HepG2 (cell line): ENCODE results near the gene LAMC1. TPM values are rescaled to one million over a fixed set of nuclear protein-coding genes. Genes with fewer than 3 reads are reported as not detected.
A peak's percentile ranks its signal among the peaks of the same experiment; 100 is the strongest.

Experiments used
- ATAC-seq: fragments of 200-7000 bp; cut with Tn5 transposase; 3 replicates; pipeline ENCODE4 v1.9.1; 2020; ENCODE audit warnings: mild to moderate bottlenecking, moderate library complexity
- BruUV-seq: library from RNA; stranded (reverse); fragments of 400-500 nt; replicated peaks from 2 replicates; lab custom pipeline; 2021; lab: Mats Ljungman, UMichigan
- CTCF ChIA-PET: fragments of 300-600 bp; formaldehyde crosslinking; extraction: SDS; loops from one replicate; lab custom pipeline; 2021; ENCODE audit warnings: low total read pairs, inconsistent platforms, low intra/inter-chr PET ratio; lab: Yijun Ruan, JAX
- POLR2A ChIA-PET: fragments of 350-600 bp; sonication (Branson Sonifier 250); formaldehyde crosslinking; loops from one replicate; lab custom pipeline; 2020; ENCODE audit warnings: antibody characterized with exemption, inconsistent platforms; lab: Yijun Ruan, JAX
- DNase-seq: peaks from one replicate; pipeline ENCODE4 v3.0.0-alpha.2; 2015; ENCODE audit warnings: low spot score
- FAIRE-seq: peaks from 3 replicates; lab custom pipeline; 2011; peaks lifted over from hg19 to GRCh38; lab: Jason Lieb, UNC
- H2AFZ ChIP-seq: one replicate; pipeline ENCODE4 v1.6.1; 2011; ENCODE audit warnings: low read length, inconsistent platforms
- H3K27ac ChIP-seq: fragments of 300-600 bp; 3 replicates; pipeline ENCODE4 v1.8.0; 2011; ENCODE audit warnings: mixed run types, mild to moderate bottlenecking, mixed read lengths, low read length, inconsistent platforms; ENCODE audit not compliant: insufficient read depth; ENCODE audit errors: extremely low read length
- H3K27me3 ChIP-seq, 2 experiments: fragments of 200-600 bp in 1 of 2; 2 replicates in 1 of 2; 3 replicates in 1 of 2; pipeline versions ENCODE4 v1.6.0 to v1.8.0; 2011; ENCODE audit warnings: low read length in 2 of 2, mild to moderate bottlenecking in 2 of 2, moderate library complexity in 2 of 2, inconsistent platforms in 1 of 2; ENCODE audit not compliant: insufficient read depth in 2 of 2, control insufficient read depth in 1 of 2
- H3K36me3 ChIP-seq, 2 experiments: fragments of 200-600 bp in 1 of 2; replicated peaks in 1 of 2; 2 replicates in 1 of 2; 3 replicates in 1 of 2; pipeline versions ENCODE4 v1.5.1 to v1.8.0; 2011; ENCODE audit warnings: low read length in 2 of 2, inconsistent platforms in 1 of 2; ENCODE audit not compliant: insufficient read depth in 2 of 2, control insufficient read depth in 1 of 2
- H3K4me1 ChIP-seq: 2 replicates; pipeline ENCODE4 v1.5.1; 2012; ENCODE audit warnings: low read length, inconsistent platforms; ENCODE audit not compliant: insufficient read depth
- H3K4me2 ChIP-seq: 2 replicates; pipeline ENCODE4 v1.6.0; 2011; ENCODE audit warnings: low read depth, low read length, inconsistent platforms
- H3K4me3 ChIP-seq, 3 experiments: fragments of 200-600 bp in 1 of 3; sonication (generic), shearing (Covaris generic) in 1 of 3; replicated peaks in 1 of 3; 2 replicates each; pipeline ENCODE4 v1.5.1; 2011 to 2016; ENCODE audit warnings: low read length in 3 of 3, inconsistent platforms in 2 of 3, low read depth in 2 of 3, mild to moderate bottlenecking in 2 of 3, control low read depth in 1 of 3, mixed read lengths in 1 of 3; ENCODE audit not compliant: insufficient read depth in 1 of 3
- H3K79me2 ChIP-seq: one replicate; pipeline ENCODE4 v1.6.1; 2011; ENCODE audit warnings: low read length, inconsistent platforms; ENCODE audit not compliant: insufficient read depth
- H3K9ac ChIP-seq: 2 replicates; pipeline ENCODE4 v1.6.0; 2011; ENCODE audit warnings: mild to moderate bottlenecking, low read depth, low read length, inconsistent platforms; ENCODE audit not compliant: insufficient read depth
- H3K9me3 ChIP-seq: 2 replicates; pipeline ENCODE4 v1.5.1; 2012; ENCODE audit warnings: mild to moderate bottlenecking, low read length
- H4K20me1 ChIP-seq: 2 replicates; pipeline ENCODE4 v1.6.0; 2011; ENCODE audit warnings: inconsistent platforms, mild to moderate bottlenecking, low read length, moderate library complexity; ENCODE audit not compliant: insufficient read depth
- EED ChIP-seq: sonication (generic); formaldehyde crosslinking; IDR thresholded peaks from 2 replicates; pipeline ENCODE4 v1.5.0; 2020; ENCODE audit warnings: mild to moderate bottlenecking, missing genetic modification reagents
- EP300 ChIP-seq, 3 experiments: sonication (generic) in 1 of 3; formaldehyde crosslinking in 1 of 3; IDR thresholded peaks; 2 replicates each; pipeline versions ENCODE4 v1.5.1 to v1.6.1; 2011 to 2020; ENCODE audit warnings: low read depth in 2 of 3, low read length in 2 of 3, borderline replicate concordance in 1 of 3, improper control_type of control experiment in 1 of 3, mild to moderate bottlenecking in 1 of 3, missing genetic modification reagents in 1 of 3, moderate library complexity in 1 of 3
- HOXA3 ChIP-seq: sonication (generic); formaldehyde crosslinking; IDR thresholded peaks from 2 replicates; pipeline ENCODE4 v1.5.0; 2020; ENCODE audit warnings: missing genetic modification reagents
- MAFF ChIP-seq: IDR thresholded peaks from 2 replicates; pipeline ENCODE4 v1.6.1; 2011; ENCODE audit warnings: low read depth, low read length, improper control_type of control experiment
- MAFK ChIP-seq, 2 experiments: IDR thresholded peaks in 1 of 2; conservative IDR thresholded peaks in 1 of 2; 2 replicates each; pipeline ENCODE4 v1.6.1; 2011; ENCODE audit warnings: improper control_type of control experiment in 2 of 2, low read length in 2 of 2
- MEIS2 ChIP-seq: sonication (generic); formaldehyde crosslinking; IDR thresholded peaks from 2 replicates; pipeline ENCODE4 v1.9.0; 2021; ENCODE audit warnings: mild to moderate bottlenecking, missing genetic modification reagents
- NFKB2 ChIP-seq: sonication (generic); formaldehyde crosslinking; IDR thresholded peaks from 2 replicates; pipeline ENCODE4 v1.4.0; 2020; ENCODE audit warnings: missing genetic modification reagents, borderline replicate concordance
- SSRP1 ChIP-seq: IDR thresholded peaks from 2 replicates; pipeline ENCODE4 v1.6.1; 2016; ENCODE audit warnings: control low read depth
- ZNF124 ChIP-seq: sonication (generic); formaldehyde crosslinking; IDR thresholded peaks from 2 replicates; pipeline ENCODE4 v1.4.0; 2020; ENCODE audit warnings: missing genetic modification reagents
- ZNF569 ChIP-seq: sonication (generic); formaldehyde crosslinking; IDR thresholded peaks from 2 replicates; pipeline ENCODE4 v1.5.0; 2020; ENCODE audit warnings: mild to moderate bottlenecking, missing genetic modification reagents, moderate library complexity, borderline replicate concordance
- ZNF766 ChIP-seq: sonication (generic); formaldehyde crosslinking; IDR thresholded peaks from 2 replicates; pipeline ENCODE4 v1.5.0; 2020; ENCODE audit warnings: missing genetic modification reagents, borderline replicate concordance
- WGBS: methylation state at CpG from one replicate; pipeline ENCODE4 v1.1.6; 2017; ENCODE audit warnings: low lambda C conversion rate; 5-methylcytosine and 5-hydroxymethylcytosine counted together
- in situ Hi-C: cut with HindIII; loops from 2 replicates; pipeline ENCODE4 v1.10.0; 2017; ENCODE audit warnings: low pct_unique_long_range_greater_than_20kb; ENCODE audit not compliant: extremely low pct_ligation_motif_present
- intact Hi-C: fragments of 100-400 bp; cut with micrococcal nuclease; formaldehyde crosslinking; loops from one replicate; pipeline ENCODE4 v1.10.0; 2022; ENCODE audit not compliant: unreplicated experiment
- polyA plus RNA-seq, 8 experiments: library from polyadenylated mRNA; depleted of rRNA in 3 of 8; stranded (reverse) in 7 of 8; unstranded in 1 of 8; fragments of >200 nt; fragmentation: Illumina TruSeq in 4 of 8; extraction: Trizol in 4 of 8; gene quantifications; 2 replicates each; pipeline versions ENCODE4 v1.2.1 to v1.2.3, GENCODE V29; 2011 to 2016; ENCODE audit warnings: low read depth in 4 of 8, missing spikeins in 1 of 8, mixed read lengths in 1 of 8; ENCODE audit not compliant: insufficient read depth in 1 of 8
- total RNA-seq, 5 experiments: library from RNA; depleted of rRNA; stranded (reverse); fragments of >200 nt; fragmentation: Illumina TruSeq; extraction: Trizol; gene quantifications; 2 replicates each; pipeline ENCODE4 v1.2.3, GENCODE V29; 2016; ENCODE audit warnings: low read depth in 1 of 5
- TF ChIP-seq, protein P1 (sequence below): sonication (generic); formaldehyde crosslinking; IDR thresholded peaks from 2 replicates; pipeline ENCODE4 v1.4.0; 2020; ENCODE audit warnings: mild to moderate bottlenecking, missing genetic modification reagents

LAMC1 gene
- total and polyA plus RNA-seq, 2 of the 13 experiments (the other 11 are each of a cell fraction or from before 2014, with no cell fraction given): 58.5 to 137 TPM

DNA sequence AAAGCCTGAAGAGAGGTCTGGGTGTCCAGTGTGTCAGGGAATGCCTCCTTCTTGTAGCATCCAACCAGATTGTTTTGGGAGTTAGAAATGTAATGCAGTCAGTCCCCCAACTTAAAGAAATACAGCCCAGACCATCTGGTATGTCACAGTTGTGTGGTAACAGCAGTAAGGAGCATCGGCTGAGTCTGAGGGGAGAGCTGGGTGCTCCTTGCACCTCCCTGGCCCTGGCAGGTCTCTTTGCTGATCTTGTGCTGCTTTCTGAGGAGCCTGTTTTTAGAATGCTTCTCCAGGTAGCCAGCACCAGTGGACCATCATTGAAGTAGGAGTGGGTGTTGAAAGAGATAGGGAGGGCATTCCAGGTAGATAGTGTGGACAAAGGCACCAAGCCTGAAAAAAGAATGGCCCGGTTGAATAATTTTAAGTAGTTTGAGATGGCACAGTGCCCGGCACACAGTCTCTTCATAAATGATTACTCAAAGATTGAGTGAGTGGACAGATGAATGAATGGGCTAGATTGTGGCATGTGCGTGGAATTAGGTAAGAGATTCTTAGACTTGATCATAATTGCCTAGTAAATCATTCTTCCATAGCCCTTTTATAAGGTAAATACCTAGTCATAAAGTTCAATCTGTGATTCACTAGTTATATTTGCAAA lies 46.5 kb downstream of the LAMC1 start:
- 0 out of 4 replicates have a peak, but pooled peaks of 1 of the 2 experiments have one; percentile 10 for TF ChIP-seq EP300 (IDR thresholded peaks at IDR 0.05; ENCODE audit: low read depth in 2 of 2, low read length in 2 of 2)
- TF ChIP-seq EP300 (CRISPR knock-in tag; IDR thresholded peaks at IDR 0.05; ENCODE audit: borderline replicate concordance): no peak
- TF ChIP-seq ZNF569 (CRISPR knock-in tag): no peak
- CTCF ChIA-PET: no interaction called here
- no TSS peak for BruUV-seq
- no peak overlapping the region for H3K9ac ChIP-seq
- no peaks in the 10 kb centered on the region for H3K27me3 ChIP-seq
- peak; percentile 43 for ATAC-seq
- peaks cover 71% of the 10 kb centered on the region for H3K4me1 ChIP-seq
- H4K20me1 ChIP-seq: peaks cover 9% of the 10 kb centered on the region
- no peaks in the 10 kb centered on the region for H3K9me3 ChIP-seq
- H3K79me2 ChIP-seq: peaks cover 71% of the 10 kb centered on the region
- FAIRE-seq: no peak
- no peaks in the 10 kb centered on the region; a peak in 1 of 5 replicates for H3K36me3 ChIP-seq
- intact Hi-C loops (no loop called here), in situ Hi-C loops (no loop called here)
- 54% methylated on average over 4 of the region's 4 CpGs for WGBS
- POLR2A ChIA-PET: no interaction called here
- peak; percentile 76 for DNase-seq
- no peak overlapping the region for H3K27ac ChIP-seq
- H3K4me3 ChIP-seq: no peak overlapping the region
- H3K4me2 ChIP-seq: no peak overlapping the region
- no peak overlapping the region for H2AFZ ChIP-seq

DNA sequence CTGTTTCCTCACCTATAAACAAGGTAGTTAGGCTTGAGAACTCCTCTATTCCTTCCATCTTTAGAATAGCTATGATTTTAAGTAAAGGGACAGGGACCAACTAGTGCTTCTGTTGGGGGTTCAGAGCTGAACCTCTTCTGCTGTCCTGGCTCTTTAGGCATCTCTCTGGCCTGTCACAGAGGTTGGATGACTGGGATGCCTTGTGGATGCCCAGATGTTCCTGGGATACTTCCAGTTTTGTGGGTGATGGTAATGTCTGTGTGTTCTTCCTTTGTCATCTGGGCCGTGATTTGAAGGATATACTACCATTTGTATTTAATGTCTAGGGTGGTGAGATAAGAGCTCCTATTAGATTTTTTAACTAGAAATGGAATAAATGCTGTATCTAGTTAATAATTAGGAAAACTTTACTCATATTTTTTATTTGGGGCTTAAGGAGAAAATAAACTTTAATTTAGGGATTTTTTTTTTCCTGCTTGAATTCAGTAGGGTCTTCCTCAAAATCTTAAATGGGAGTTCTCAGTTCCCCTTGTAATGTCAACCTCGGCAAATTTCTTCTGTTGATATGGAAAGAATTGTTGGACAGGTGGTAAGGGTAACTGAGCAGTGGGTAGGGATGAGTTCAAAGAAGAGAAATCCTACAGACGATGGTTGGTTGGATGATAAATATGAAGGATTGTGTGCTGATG lies 47.2 kb downstream of the LAMC1 start:
- Histone ChIP-seq H4K20me1 (peaks cover 9% of the 10 kb centered on the region), H3K36me3 (no peaks in the 10 kb centered on the region; a peak in 1 of 5 replicates)
- TF ChIP-seq, protein P1, sequence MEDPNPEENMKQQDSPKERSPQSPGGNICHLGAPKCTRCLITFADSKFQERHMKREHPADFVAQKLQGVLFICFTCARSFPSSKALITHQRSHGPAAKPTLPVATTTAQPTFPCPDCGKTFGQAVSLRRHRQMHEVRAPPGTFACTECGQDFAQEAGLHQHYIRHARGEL (CRISPR knock-in tag): no peak
- TF ChIP-seq SSRP1 (CRISPR knock-in tag) (no peak), MEIS2 (CRISPR knock-in tag) (no peak), HOXA3 (CRISPR knock-in tag) (no peak), MAFK (conservative IDR thresholded peaks at IDR 0.05 in 1 of 2, IDR thresholded peaks at IDR 0.05 in 1 of 2; ENCODE audit: low read length in 2 of 2) (peak; percentile 43 to 65; a peak in 3 of 4 replicates), EED (CRISPR knock-in tag) (no peak), MAFF (peak; percentile 41; the same call in 1 of the 2 replicates), ZNF124 (no peak), NFKB2 (no peak), ZNF766 (CRISPR knock-in tag) (no peak)
- TF ChIP-seq, all 625 proteins: peak for 2
- no peak for ATAC-seq
- Histone ChIP-seq H3K79me2 (peaks cover 72% of the 10 kb centered on the region), H3K4me1 (peaks cover 77% of the 10 kb centered on the region), H3K4me2 (no peak overlapping the region), H3K4me3 (no peak overlapping the region), H3K27ac (no peak overlapping the region), H2AFZ (no peak overlapping the region), H3K9me3 (no peaks in the 10 kb centered on the region), H3K9ac (no peak overlapping the region), H3K27me3 (no peaks in the 10 kb centered on the region)
- intact Hi-C loops: no loop called here
- CTCF ChIA-PET: no interaction called here
- no peak for DNase-seq
- in situ Hi-C loops: no loop called here
- POLR2A ChIA-PET: no interaction called here
- FAIRE-seq: no peak
- WGBS: 85% methylated on average over 3 of the region's 3 CpGs
- no TSS peak for BruUV-seq
